Measurements from ENCODE around the gene MYO1F.
"Not testable (repeated sequence)": the region's sequence is repeated elsewhere in the genome, so short reads cannot be mapped to it uniquely, and the experiment has no call there.

MYO1F gene

DNA sequence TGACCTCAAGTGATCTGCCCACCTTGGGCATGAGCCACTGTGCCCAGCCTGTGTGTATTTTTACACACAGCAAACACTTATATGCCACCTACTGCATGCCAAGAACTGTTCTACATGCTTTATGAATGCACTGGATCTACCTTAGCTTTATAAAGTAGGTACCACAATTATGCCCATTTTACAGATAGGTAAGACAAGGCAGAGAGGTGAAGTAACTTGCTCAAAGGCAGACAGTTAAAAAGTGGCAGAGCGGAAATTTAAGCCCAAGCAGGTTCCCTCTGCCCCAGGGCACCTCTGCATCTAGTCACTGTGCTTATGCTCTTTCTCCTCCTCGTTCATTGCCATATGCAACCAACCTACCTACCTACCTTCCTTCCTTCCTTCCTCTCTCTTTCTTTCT is 22.8 kb upstream of the MYO1F start:
- no peak for DNase-seq (ENCODE audit: low read depth, low spot score)

- no peak for DNase-seq (ENCODE audit: low read depth, low spot score)
Observed at GRCh38 chr19:8596168-8596567, 18.9 kb upstream of the MYO1F start.

DNA sequence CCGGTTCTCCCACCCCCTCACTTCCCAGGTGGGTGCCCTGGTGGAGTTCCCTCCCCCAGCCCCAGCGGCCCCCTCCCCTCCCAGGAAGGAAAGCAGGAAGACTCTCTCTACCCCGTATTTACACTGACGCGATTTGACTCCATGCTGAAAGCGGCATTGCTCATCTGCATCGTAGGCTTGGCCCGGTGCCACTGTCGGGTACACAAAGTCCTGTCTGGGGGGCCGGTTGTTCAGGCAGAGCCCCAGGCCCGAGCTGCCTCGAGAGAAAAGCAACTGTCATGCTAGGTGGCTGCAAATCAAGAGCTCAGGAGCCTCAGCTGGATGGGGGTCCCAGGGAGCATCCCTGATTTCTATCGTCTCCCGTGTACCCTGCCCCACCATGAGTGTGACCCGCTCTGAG is 18.4 kb upstream of the MYO1F start:
- DNase-seq (ENCODE audit: low read depth, low spot score) = no peak

GRCh38 chr19:8593931-8594330 is 16.7 kb upstream of the MYO1F start:
- DNase-seq (ENCODE audit: low read depth, low spot score) = no peak

- DNase-seq (ENCODE audit: low read depth, low spot score) = peak; percentile 99
Observed at GRCh38 chr19:8592231-8593009, 15.2 kb upstream of the MYO1F start.

DNA sequence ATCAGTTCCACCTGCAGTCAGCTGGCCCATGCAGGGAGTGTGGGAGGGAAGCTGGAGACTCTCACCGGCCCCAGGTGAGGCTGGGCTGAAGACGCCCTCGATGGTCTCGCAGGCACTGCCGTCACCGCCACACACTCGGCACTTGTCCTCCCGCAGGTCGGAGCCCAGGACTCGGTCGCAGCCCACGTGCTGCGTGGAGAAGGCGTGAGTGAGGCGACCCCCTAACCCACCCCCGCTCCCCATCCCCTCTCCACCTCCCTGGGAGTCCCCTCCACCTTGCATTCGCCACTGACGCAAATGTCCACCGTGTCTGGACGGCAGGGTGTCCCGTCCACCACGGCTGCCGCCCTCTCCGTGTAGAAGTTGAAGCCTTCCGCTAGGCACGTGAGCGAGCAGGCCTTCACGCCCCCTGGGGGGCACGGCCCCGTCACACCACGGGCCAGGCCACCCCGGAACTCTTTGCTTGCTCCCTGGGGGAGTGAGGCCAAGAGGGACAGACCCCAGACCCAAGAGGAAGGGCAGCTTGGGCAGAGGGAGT is 12.0 kb upstream of the MYO1F start:
- no peak for DNase-seq (ENCODE audit: low read depth, low spot score)

- DNase-seq (ENCODE audit: low read depth, low spot score) = no peak
Observed at GRCh38 chr19:8585894-8586750, 8.9 kb upstream of the MYO1F start.

- DNase-seq (ENCODE audit: low read depth, low spot score) = no peak
Observed at GRCh38 chr19:8584965-8585893, 8.0 kb upstream of the MYO1F start.

GRCh38 chr19:8580710-8581281 is 3.6 kb upstream of the MYO1F start:
- no peak for DNase-seq (ENCODE audit: low read depth, low spot score)

GRCh38 chr19:8578642-8579265 is 1.5 kb upstream of the MYO1F start:
- no peak for DNase-seq (ENCODE audit: low read depth, low spot score)

GRCh38 chr19:8577741-8578140 is 499 bp upstream of the MYO1F start:
- no peak for DNase-seq (ENCODE audit: low read depth, low spot score)

DNA sequence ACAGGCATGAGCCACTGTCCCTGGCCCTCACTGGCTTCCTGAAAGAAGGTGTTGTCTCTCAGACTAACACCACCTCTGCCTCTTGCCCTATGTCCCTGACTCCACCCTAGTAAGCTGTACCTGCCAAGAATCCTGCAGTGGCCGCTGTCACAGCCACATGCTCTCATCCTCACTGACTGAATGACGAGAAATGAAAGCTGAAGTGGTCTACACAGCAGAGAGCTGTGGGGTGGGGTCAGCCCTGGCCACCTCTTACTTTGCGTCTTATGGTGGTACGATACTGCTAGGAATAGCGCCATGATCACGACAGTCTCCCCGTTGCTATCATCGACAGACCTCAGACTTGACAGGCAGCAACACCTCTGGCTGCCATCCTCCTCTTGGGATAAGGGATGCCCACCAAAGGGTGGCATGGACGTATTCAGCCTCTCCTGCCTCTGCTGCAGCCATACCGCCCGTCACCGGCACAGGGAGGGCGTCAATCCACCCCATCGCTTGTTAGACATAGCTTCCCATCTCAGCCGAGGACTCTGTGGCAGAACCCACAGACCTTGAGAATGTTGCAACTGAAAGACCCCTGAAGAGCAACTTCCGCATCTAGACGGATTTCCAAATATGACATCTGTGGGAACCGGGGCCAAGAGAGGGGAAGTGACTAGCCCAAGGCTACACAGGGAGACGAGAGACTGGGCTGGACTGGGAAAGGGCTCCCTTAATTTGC is 809 bp downstream of the MYO1F start:
- no peak for DNase-seq (ENCODE audit: low read depth, low spot score)

DNA sequence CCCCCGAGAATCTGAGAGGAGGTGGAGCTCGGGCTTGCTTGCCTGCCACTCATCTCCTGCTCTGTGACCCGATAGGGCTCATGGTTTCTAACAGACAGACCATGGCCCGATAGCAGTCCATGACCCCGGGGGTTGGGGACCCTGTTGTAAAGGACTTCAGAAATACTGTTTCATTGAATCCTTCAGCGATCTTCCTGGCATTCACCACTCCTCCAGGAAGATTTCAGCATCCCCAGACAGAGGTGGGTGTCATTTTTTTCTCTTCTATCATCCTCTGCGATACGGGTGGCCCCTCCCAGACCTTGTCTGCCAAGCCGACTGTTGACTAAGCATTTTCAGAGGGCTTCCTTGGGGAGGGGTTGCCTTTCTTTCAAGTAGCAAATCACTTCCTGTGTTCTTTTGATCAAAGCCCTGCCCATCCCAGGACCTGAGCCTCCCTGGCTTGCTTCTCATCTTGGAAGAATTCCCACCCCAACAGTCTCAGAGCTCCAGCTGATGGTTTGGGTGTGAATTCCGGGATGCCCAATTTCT is 1.7 kb downstream of the MYO1F start:
- DNase-seq (ENCODE audit: low read depth, low spot score) = no peak

- not testable (repeated sequence) for DNase-seq (ENCODE audit: low read depth, low spot score)
Observed at GRCh38 chr19:8574619-8574922, 2.7 kb downstream of the MYO1F start.

GRCh38 chr19:8573316-8573715 is 3.9 kb downstream of the MYO1F start:
- DNase-seq (ENCODE audit: low read depth, low spot score) = no peak

DNA sequence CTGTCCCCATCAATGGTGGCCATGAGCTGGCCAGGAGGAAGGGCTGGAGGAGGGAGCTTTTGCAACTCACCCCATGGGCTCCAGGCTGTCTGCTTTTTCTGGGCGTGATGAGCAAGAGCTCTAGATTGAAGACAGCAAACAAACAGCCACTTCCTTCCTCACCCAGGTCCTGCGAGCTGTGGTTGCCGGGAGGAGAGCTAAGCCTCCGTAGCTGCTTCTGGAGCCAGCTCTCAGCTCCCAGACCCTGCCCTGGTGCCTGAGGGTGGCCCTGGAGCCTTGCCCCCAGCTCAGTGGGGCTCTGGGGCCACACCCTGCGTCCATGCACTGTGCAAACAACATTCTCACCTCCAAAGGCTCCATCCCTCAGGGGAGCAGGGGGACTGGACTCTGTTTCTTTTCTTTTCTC is 6.2 kb downstream of the MYO1F start:
- no peak for DNase-seq (ENCODE audit: low read depth, low spot score)

- no peak for DNase-seq (ENCODE audit: low read depth, low spot score)
Observed at GRCh38 chr19:8569066-8569771, 8.0 kb downstream of the MYO1F start.

GRCh38 chr19:8567522-8568172 is 9.6 kb downstream of the MYO1F start:
- no peak for DNase-seq (ENCODE audit: low read depth, low spot score)

- DNase-seq (ENCODE audit: low read depth, low spot score) = no peak
Observed at GRCh38 chr19:8566855-8567254, 10.4 kb downstream of the MYO1F start.
